AG09319 (cell line): ENCODE results near the gene PNPLA5.

Experiments
- DNase-seq: peaks from one replicate; pipeline ENCODE4 v3.0.0-alpha.2; 2010; ENCODE audit warnings: low read depth; ENCODE audit errors: extremely low read depth
- CTCF ChIP-seq: IDR thresholded peaks from 2 replicates; pipeline ENCODE4 v1.5.1; 2011; ENCODE audit warnings: low read depth, mild to moderate bottlenecking, inconsistent platforms, low read length, moderate library complexity

The PNPLA5 gene

GRCh38 chr22:43852573-43853327 is 39.1 kb downstream of the PNPLA5 start:
- DNase-seq = no peak
- TF ChIP-seq CTCF = no peak

- TF ChIP-seq CTCF = no peak
- DNase-seq = no peak
These were observed 39.9 kb downstream of the PNPLA5 start for GRCh38 chr22:43851979-43852307.

DNA sequence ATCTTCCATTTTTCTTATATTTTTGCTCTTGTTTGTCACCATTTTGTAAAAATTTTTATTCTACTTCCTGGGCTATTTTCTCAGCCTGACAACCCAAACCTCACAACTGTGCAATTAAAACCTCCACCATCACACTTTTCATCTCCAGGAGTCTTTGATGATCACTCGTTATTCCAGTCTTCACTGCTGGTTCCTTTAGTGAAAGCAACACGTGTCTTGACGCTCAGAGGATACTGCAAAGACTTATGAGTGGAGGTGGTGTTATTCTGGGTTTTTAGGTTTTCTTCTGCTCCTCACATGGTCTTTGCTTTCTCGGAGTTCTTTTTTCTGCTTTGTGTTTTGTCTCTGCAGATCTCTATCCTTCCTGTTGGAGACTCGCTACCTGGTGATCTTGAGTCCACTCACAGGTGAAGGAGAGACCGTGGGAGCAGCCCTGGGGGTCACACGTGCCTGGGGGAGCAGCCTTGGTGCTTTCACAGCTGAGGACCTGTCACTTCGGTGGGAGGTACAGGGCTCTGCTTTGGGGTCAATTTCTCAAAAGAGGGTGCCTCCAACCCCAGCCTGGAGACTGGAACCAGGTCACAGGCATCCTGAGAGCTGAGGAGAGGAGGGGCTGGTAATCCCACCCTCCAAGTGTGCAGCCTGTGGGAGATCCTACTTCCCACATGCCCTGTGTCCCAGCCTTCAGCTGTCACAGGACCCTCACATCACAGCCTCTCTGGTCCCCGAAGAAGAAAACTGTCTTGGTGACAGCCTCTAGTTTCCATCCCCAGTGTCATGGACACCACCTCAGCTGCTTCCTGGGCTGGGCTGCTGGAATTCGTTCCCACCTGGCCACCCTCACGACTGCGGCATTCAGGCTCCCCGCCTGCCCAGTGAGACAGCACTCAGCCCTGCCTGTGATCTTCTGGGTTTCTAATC is 40.5 kb downstream of the PNPLA5 start:
- no peak for DNase-seq
- TF ChIP-seq CTCF = no peak

DNA sequence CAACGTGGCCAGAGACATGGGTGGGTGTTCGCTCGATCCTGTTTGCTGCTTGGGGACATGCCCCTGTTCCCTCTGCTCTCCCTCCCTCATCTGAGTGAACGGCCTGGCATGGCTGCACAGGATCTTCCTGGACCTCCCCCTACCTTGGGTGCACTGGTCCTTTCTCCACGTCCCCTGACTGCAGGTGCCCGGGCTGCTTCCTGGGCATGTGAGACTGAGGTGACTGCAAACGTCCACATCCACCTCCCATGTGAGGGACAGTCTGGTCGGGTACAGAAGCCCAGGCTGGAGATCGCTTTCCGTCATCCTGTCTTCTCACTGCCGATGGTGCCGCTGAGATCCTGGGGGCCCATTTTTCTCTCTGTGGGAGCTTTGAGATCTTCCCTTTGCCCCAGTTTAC is 41.3 kb downstream of the PNPLA5 start:
- no peak for DNase-seq
- TF ChIP-seq CTCF = no peak

- DNase-seq = no peak
- TF ChIP-seq CTCF = no peak
These were observed 42.1 kb downstream of the PNPLA5 start for GRCh38 chr22:43849731-43850130.

DNA sequence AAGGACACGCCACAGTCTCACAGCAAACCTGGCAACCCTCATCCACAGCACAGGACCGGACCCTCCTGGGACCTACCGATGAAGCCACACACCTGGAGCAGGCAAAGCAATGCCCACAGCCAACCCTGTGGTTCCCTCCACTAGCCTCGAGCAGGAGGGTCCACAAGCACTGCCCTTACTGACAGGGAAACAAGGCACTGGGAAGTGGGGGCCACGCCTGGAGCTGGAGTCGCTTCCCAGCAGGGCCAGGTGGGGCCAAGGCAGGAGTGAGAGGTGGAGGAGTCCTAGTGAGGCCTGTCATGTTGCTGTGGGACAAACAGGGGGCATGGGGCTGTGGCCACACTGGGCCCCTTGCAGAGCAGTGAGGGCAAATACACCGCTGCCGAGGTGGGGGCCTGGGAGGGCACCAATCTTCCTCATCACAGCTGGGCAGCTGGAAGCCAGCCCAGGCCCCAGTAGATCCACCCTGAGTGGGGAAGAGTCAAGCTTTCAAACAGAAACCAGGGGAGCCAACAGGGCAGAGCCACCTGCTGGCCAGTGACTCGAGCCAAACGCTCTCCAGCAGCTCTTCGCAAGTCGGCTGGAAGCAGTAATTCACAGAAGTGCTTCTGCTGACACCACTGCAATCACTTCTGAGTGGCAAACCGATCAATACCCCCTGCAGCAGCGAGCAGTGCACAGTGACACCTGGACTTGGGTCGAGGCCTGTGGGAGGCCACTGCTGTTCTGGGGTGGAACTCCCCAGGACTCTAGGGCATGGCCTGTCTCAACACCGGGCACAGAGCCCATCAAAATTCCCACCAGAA is 43.2 kb downstream of the PNPLA5 start:
- TF ChIP-seq CTCF = peak; percentile 41
- no peak for DNase-seq
